OCI-LY7 (cell line): ENCODE data around the gene SLC14A1. TPM values are rescaled to one million over a fixed set of nuclear protein-coding genes. Genes with fewer than 3 reads are reported as not detected.

Experiments
- BruUV-seq: library from RNA; stranded (reverse); fragments of 400-500 nt; replicated peaks from 2 replicates; lab custom pipeline; 2021; lab: Mats Ljungman, UMichigan
- CTCF ChIA-PET: fragments of 300-600 bp; sonication (Branson Sonifier 250); formaldehyde crosslinking; loops from one replicate; lab custom pipeline; 2022; ENCODE audit warnings: antibody characterized with exemption; ENCODE audit not compliant: unreplicated experiment; lab: Charles Lee
- POLR2A ChIA-PET: fragments of 300-600 bp; sonication (Branson Sonifier 250); formaldehyde crosslinking; loops from one replicate; lab custom pipeline; 2022; ENCODE audit warnings: antibody characterized with exemption; lab: Charles Lee
- DNase-seq: peaks from one replicate; pipeline ENCODE4 v3.0.0-alpha.2; 2015; ENCODE audit warnings: low spot score
- H2AFZ ChIP-seq: fragments of 200-600 bp; sonication (generic), shearing (Covaris generic); 2 replicates; pipeline ENCODE4 v1.6.1; 2014; ENCODE audit warnings: mild to moderate bottlenecking, antibody characterized with exemption, low read length, moderate library complexity
- H3K27ac ChIP-seq: fragments of 200-600 bp; sonication (generic); 2 replicates; pipeline ENCODE4 v1.5.1; 2014; ENCODE audit warnings: mixed run types, low read depth, mild to moderate bottlenecking, moderate library complexity, low read length, inconsistent platforms; ENCODE audit not compliant: poor library complexity, severe bottlenecking
- H3K36me3 ChIP-seq: fragments of 200-600 bp; sonication (generic); 2 replicates; pipeline ENCODE4 v1.6.1; 2014; ENCODE audit warnings: mild to moderate bottlenecking, antibody characterized with exemption, low read length, moderate library complexity, mixed read lengths; ENCODE audit not compliant: insufficient read depth
- H3K4me1 ChIP-seq: fragments of 200-600 bp; sonication (generic); 2 replicates; pipeline ENCODE4 v1.5.1; 2014; ENCODE audit warnings: mild to moderate bottlenecking, low read length; ENCODE audit not compliant: insufficient read depth, poor library complexity, severe bottlenecking
- H3K4me2 ChIP-seq: fragments of 200-600 bp; sonication (generic); 2 replicates; pipeline ENCODE4 v1.6.1; 2014; ENCODE audit warnings: mild to moderate bottlenecking, low read length
- H3K4me3 ChIP-seq: fragments of 200-600 bp; sonication (generic); 2 replicates; pipeline ENCODE4 v1.5.1; 2014; ENCODE audit warnings: mild to moderate bottlenecking, low read depth, low read length; ENCODE audit not compliant: poor library complexity, severe bottlenecking
- H3K79me2 ChIP-seq: fragments of 200-600 bp; sonication (generic); 2 replicates; pipeline ENCODE4 v1.6.1; 2016; ENCODE audit warnings: low read depth, mild to moderate bottlenecking, low read length, moderate library complexity, mixed read lengths; ENCODE audit not compliant: insufficient read depth
- H3K9me2 ChIP-seq: fragments of 200-600 bp; sonication (generic); 2 replicates; pipeline ENCODE4 v1.6.1; 2016; ENCODE audit warnings: mild to moderate bottlenecking, low read length, mixed read lengths; ENCODE audit not compliant: insufficient read depth
- H3K9me3 ChIP-seq: fragments of 200-600 bp; sonication (generic); 2 replicates; pipeline ENCODE4 v1.6.1; 2014; ENCODE audit warnings: mild to moderate bottlenecking, mixed run types, low read length, mixed read lengths
- H4K20me1 ChIP-seq: fragments of 200-600 bp; sonication (generic); 2 replicates; pipeline ENCODE4 v1.6.1; 2014; ENCODE audit warnings: mild to moderate bottlenecking, antibody characterized with exemption, low read length, moderate library complexity, mixed read lengths; ENCODE audit not compliant: insufficient read depth
- CTCF ChIP-seq: fragments of 200-600 bp; sonication (generic); conservative IDR thresholded peaks from 2 replicates; pipeline ENCODE4 v1.5.1; 2014; ENCODE audit warnings: mild to moderate bottlenecking, antibody characterized with exemption, low read length, moderate library complexity, mixed read lengths
- EZH2phosphoT487 ChIP-seq: fragments of 200-600 bp; sonication (generic); IDR thresholded peaks from 2 replicates; pipeline ENCODE4 v1.6.1; 2018; ENCODE audit warnings: low read depth, borderline replicate concordance, mild to moderate bottlenecking, mixed run types, antibody characterized with exemption, low read length, moderate library complexity, mixed read lengths
- intact Hi-C: fragments of 100-400 bp; cut with micrococcal nuclease; formaldehyde crosslinking; loops from one replicate; pipeline ENCODE4 v1.10.0; 2022; ENCODE audit not compliant: unreplicated experiment
- small RNA-seq: library from RNA; depleted of rRNA; stranded (forward); fragments of <200 nt; gene quantifications from one replicate; pipeline ENCODE3, GENCODE V24; 2014
- total RNA-seq, 2 experiments: library from RNA; depleted of rRNA in 1 of 2; stranded (reverse); fragments of >200 nt in 1 of 2; shearing (Covaris generic) in 1 of 2; gene quantifications; 2 replicates each; pipeline ENCODE4 v1.2.3, GENCODE V29; 2014 to 2022

The SLC14A1 gene
- total RNA-seq, 2 experiments from 2014 or later, result 0.06 TPM; not detected in 1

GRCh38 chr18:45801416-45802004, 77.5 kb downstream of the SLC14A1 start:
- POLR2A ChIA-PET, result interaction anchor here (0.6 to 0.8 kb wide), 3 partner anchors 39 to 307 kb away, joined by 3 to 4 read pairs (median 3); no protein-coding TSS in a partner anchor
- CTCF ChIA-PET, result no interaction called here
- no peak overlapping the region for H2AFZ ChIP-seq

More at GRCh38 chr18:45801416-45802004, 77.5 kb downstream of the SLC14A1 start:
- intact Hi-C loops, result no loop called here
- Histone ChIP-seq H3K9me2 (no peaks in the 10 kb centered on the region), H3K4me3 (no peak overlapping the region), H3K4me2 (no peak overlapping the region), H3K9me3 (no peaks in the 10 kb centered on the region), H3K27ac (no peak overlapping the region), H4K20me1 (no peaks in the 10 kb centered on the region), H3K4me1 (no peaks in the 10 kb centered on the region), H3K36me3 (no peaks in the 10 kb centered on the region), H3K79me2 (no peaks in the 10 kb centered on the region)
- DNase-seq, result no peak
- TF ChIP-seq CTCF, result no peak
- no peak for TF ChIP-seq EZH2phosphoT487
- no TSS peak for BruUV-seq

Small RNA genes within 50 kb of the gene (small RNA-seq; reads per million reads assigned to genes)
- gene AC087685.1, result not detected

Other genes starting within 250 kb of the SLC14A1 start
- gene SLC14A2, start 108.7 kb upstream of the SLC14A1 start, total RNA-seq (2014; rRNA removed; shearing (Covaris generic)), result not detected in 2 replicates
- gene SLC14A2, start 108.7 kb upstream of the SLC14A1 start, total RNA-seq (2022), result not detected in 2 replicates
- not detected in 2 replicates for gene SIGLEC15, start 101.5 kb downstream of the SLC14A1 start, total RNA-seq (2014; rRNA removed; shearing (Covaris generic))
- gene SIGLEC15, start 101.5 kb downstream of the SLC14A1 start, total RNA-seq (2022), result not detected in 2 replicates
- 4.1 and 4.8 TPM in 2 replicates for gene EPG5, start 243.1 kb downstream of the SLC14A1 start, total RNA-seq (2014; rRNA removed; shearing (Covaris generic))
- 8.7 and 9.5 TPM in 2 replicates for gene EPG5, start 243.1 kb downstream of the SLC14A1 start, total RNA-seq (2022)